ENCODE measurements around the gene FABP6. TPM values are rescaled to one million over a fixed set of nuclear protein-coding genes. Genes with fewer than 3 reads are reported as not detected.
"Not testable (repeated sequence)": the region's sequence is repeated elsewhere in the genome, so short reads cannot be mapped to it uniquely, and the experiment has no call there.

FABP6 gene
- total and polyA plus RNA-seq, 3 donors from 2014 or later: 0.94 to 4.0 (median 1.5) TPM

- 62 to 67% methylated on average over 5 of the region's 5 CpGs for WGBS, 2 donors
- intact Hi-C loops (cut with DNase I; ENCODE audit: low total_unique reads): no loop called here
- TF ChIP-seq CTCF (IDR thresholded peaks at IDR 0.05) (no peak), POLR2A (IDR thresholded peaks at IDR 0.05) (no peak)
These were observed 8.3 kb downstream of the FABP6 start for GRCh38 chr5:160237571-160238093.

GRCh38 chr5:160240350-160240749 is 11.0 kb downstream of the FABP6 start:
- Histone ChIP-seq H3K27me3 (no peaks in the 10 kb centered on the region), H3K4me3 (no peak overlapping the region), H3K9me3 (no peaks in the 10 kb centered on the region), H3K36me3 (ENCODE audit: low read depth, missing control alignments) (no peaks in the 10 kb centered on the region), H3K4me1 (peaks cover 17% of the 10 kb centered on the region), H3K27ac (peak overlapping the region; percentile 26 to 59)
- intact Hi-C loops (cut with DNase I; ENCODE audit: low total_unique reads): no loop called here
- WGBS, 2 donors: 24 to 27% methylated on average over 3 of the region's 3 CpGs
- TF ChIP-seq POLR2A (IDR thresholded peaks at IDR 0.05): no peak
- no peak for TF ChIP-seq CTCF (IDR thresholded peaks at IDR 0.05)
- DNase-seq: peak; percentile 57

More at GRCh38 chr5:160237571-160238093, 8.3 kb downstream of the FABP6 start:
- peak overlapping the region; percentile 41 to 59 for H3K27ac ChIP-seq
- DNase-seq: peak; percentile 80
- H3K27me3 ChIP-seq: no peaks in the 10 kb centered on the region
- no peak overlapping the region for H3K4me3 ChIP-seq
- H3K9me3 ChIP-seq: no peaks in the 10 kb centered on the region
- no peaks in the 10 kb centered on the region for H3K36me3 ChIP-seq (ENCODE audit: low read depth, missing control alignments)
- peaks cover 17% of the 10 kb centered on the region for H3K4me1 ChIP-seq

DNA sequence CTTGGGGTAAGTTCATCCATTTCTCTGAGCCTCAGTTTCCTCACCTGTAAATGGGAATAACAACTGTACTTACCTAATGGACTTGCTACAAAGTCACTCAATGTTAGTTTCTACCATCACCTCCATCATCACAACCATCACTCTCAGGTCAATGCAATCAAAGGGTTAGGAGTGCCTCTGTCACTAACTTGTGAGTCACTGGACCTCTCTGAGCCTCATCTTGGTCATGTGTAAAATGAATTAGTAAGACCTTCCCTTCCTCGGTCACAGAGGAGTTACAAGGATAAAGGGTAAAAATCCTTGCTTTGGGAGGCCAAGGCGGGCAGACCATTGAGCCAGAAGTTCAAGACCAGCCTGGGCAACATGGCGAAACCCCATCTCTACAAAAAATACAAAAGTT is 12.8 kb downstream of the FABP6 start:
- Histone ChIP-seq H3K4me1 (peaks cover 17% of the 10 kb centered on the region), H3K27ac (no peak overlapping the region), H3K9me3 (no peaks in the 10 kb centered on the region), H3K36me3 (ENCODE audit: low read depth, missing control alignments) (no peaks in the 10 kb centered on the region), H3K27me3 (no peaks in the 10 kb centered on the region), H3K4me3 (no peak overlapping the region)
- intact Hi-C loops (cut with DNase I; ENCODE audit: low total_unique reads): no loop called here
- WGBS, 2 donors: 84 to 93% methylated on average over 3 of the region's 3 CpGs
- DNase-seq: no peak
- no peak for TF ChIP-seq CTCF (IDR thresholded peaks at IDR 0.05)
- TF ChIP-seq POLR2A (IDR thresholded peaks at IDR 0.05): no peak

GRCh38 chr5:160245506-160246086 is 16.3 kb downstream of the FABP6 start:
- Histone ChIP-seq H3K4me3 (no peak overlapping the region), H3K4me1 (peaks cover 5% of the 10 kb centered on the region), H3K36me3 (ENCODE audit: low read depth, missing control alignments) (no peaks in the 10 kb centered on the region), H3K27ac (no peak overlapping the region), H3K9me3 (no peaks in the 10 kb centered on the region), H3K27me3 (no peaks in the 10 kb centered on the region)
- no peak for TF ChIP-seq POLR2A (IDR thresholded peaks at IDR 0.05)
- no peak for TF ChIP-seq CTCF (IDR thresholded peaks at IDR 0.05)
- WGBS, 2 donors: 76 to 88% methylated on average over 3 to 9 of the region's 9 CpGs
- no peak for DNase-seq
- intact Hi-C loops (cut with DNase I; ENCODE audit: low total_unique reads): no loop called here

DNA sequence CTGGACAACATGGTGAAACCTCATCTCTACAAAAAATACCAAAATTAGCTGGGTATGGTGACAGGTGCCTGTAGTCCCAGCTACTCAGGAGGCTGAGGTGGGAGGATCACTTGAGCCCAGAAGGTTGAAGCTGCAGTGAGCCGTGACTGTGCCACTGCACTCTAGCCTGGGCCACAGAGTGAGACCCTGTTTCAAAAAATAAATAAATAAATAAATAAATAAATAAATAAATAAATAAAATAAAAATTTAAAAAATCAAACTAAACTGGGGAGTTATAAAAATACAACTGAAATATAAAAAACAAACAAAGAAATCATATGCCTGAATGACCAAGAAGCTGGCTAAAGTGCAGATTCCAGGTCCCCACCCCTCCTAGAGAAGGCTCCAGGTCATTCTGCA is 20.3 kb downstream of the FABP6 start:
- H3K36me3 ChIP-seq (ENCODE audit: low read depth, missing control alignments); DNase-seq; intact Hi-C loops (cut with DNase I; ENCODE audit: low total_unique reads); H3K27ac ChIP-seq; H3K27me3 ChIP-seq; H3K4me3 ChIP-seq; H3K9me3 ChIP-seq; H3K4me1 ChIP-seq: not testable (repeated sequence)
- 96 to 100% methylated on average over 1 of the region's 1 CpG for WGBS, 2 donors

Data from testis (tissue), 3 donors.